GM23338 (cell line): ENCODE data around the gene TNFAIP1. TPM values are rescaled to one million over a fixed set of nuclear protein-coding genes. Genes with fewer than 3 reads are reported as not detected.

Experiments used
- ATAC-seq: fragments of 200-7000 bp; cut with Tn5 transposase; 3 replicates; pipeline ENCODE4 v1.9.1; 2020
- DNase-seq: peaks from one replicate; pipeline ENCODE4 v3.0.0-alpha.2; 2015; ENCODE audit warnings: low spot score
- H2AFZ ChIP-seq: fragments of 200-600 bp; sonication (generic); 2 replicates; pipeline ENCODE4 v1.8.0; 2016; ENCODE audit warnings: antibody characterized with exemption, mild to moderate bottlenecking, moderate library complexity
- H3F3A ChIP-seq: fragments of 200-600 bp; sonication (generic); replicated peaks from 2 replicates; pipeline ENCODE4 v1.8.0; 2017; ENCODE audit warnings: antibody characterized with exemption, mixed run types, low read depth
- H3K27ac ChIP-seq: fragments of 200-600 bp; sonication (generic); 2 replicates; pipeline ENCODE4 v1.6.1; 2016; ENCODE audit warnings: low read depth
- H3K27me3 ChIP-seq: fragments of 200-600 bp; sonication (generic); 2 replicates; pipeline ENCODE4 v1.8.0; 2016; ENCODE audit warnings: mild to moderate bottlenecking, mixed run types, moderate library complexity; ENCODE audit not compliant: insufficient read depth
- H3K36me3 ChIP-seq: fragments of 200-600 bp; sonication (generic); 2 replicates; pipeline ENCODE4 v1.8.0; 2016; ENCODE audit warnings: mild to moderate bottlenecking; ENCODE audit not compliant: insufficient read depth
- H3K4me1 ChIP-seq: fragments of 200-600 bp; sonication (generic); 2 replicates; pipeline ENCODE4 v1.8.0; 2016; ENCODE audit warnings: mild to moderate bottlenecking, moderate library complexity; ENCODE audit not compliant: insufficient read depth
- H3K4me2 ChIP-seq: fragments of 200-600 bp; sonication (generic); 2 replicates; pipeline ENCODE4 v1.7.1; 2017; ENCODE audit warnings: mixed run types
- H3K4me3 ChIP-seq: fragments of 200-600 bp; sonication (generic); 2 replicates; pipeline ENCODE4 v1.6.1; 2016; ENCODE audit warnings: mixed run types
- H3K79me2 ChIP-seq: fragments of 200-600 bp; sonication (generic); replicated peaks from 2 replicates; pipeline ENCODE4 v1.8.0; 2017; ENCODE audit warnings: mild to moderate bottlenecking; ENCODE audit not compliant: insufficient read depth
- H3K9me2 ChIP-seq: fragments of 200-600 bp; sonication (generic); 2 replicates; pipeline ENCODE4 v1.8.0; 2017; ENCODE audit not compliant: insufficient read depth
- H4K20me1 ChIP-seq: fragments of 200-600 bp; sonication (generic); replicated peaks from 2 replicates; pipeline ENCODE4 v1.8.0; 2017; ENCODE audit warnings: mild to moderate bottlenecking; ENCODE audit not compliant: insufficient read depth
- H3K27ac Mint-ChIP-seq: 2 replicates; pipeline ENCODE4 v1.8.0; 2020; ENCODE audit warnings: inconsistent platforms, mild to moderate bottlenecking, moderate library complexity, mixed read lengths
- H3K27me3 Mint-ChIP-seq: 3 replicates; pipeline ENCODE4 v1.8.0; 2022; ENCODE audit warnings: low read depth, mild to moderate bottlenecking, moderate library complexity, mixed read lengths, inconsistent platforms; ENCODE audit not compliant: insufficient read depth, poor library complexity
- H3K36me3 Mint-ChIP-seq: 3 replicates; pipeline ENCODE4 v1.8.0; 2021; ENCODE audit warnings: low read depth, mild to moderate bottlenecking, inconsistent platforms, moderate library complexity, mixed read lengths
- H3K4me1 Mint-ChIP-seq: 3 replicates; pipeline ENCODE4 v1.8.0; 2020; ENCODE audit warnings: mild to moderate bottlenecking, inconsistent platforms, mixed read lengths
- H3K4me3 Mint-ChIP-seq: 3 replicates; pipeline ENCODE4 v1.8.0; 2021; ENCODE audit warnings: moderate library complexity, mild to moderate bottlenecking, inconsistent platforms, mixed read lengths
- H3K9me3 Mint-ChIP-seq: 3 replicates; pipeline ENCODE4 v1.8.0; 2020; ENCODE audit warnings: moderate library complexity, mild to moderate bottlenecking, inconsistent platforms, mixed read lengths
- CTCF ChIP-seq, 2 experiments: fragments of 200-600 bp in 1 of 2; sonication (generic) in 1 of 2; conservative IDR thresholded peaks; 2 replicates each; pipeline versions ENCODE4 v1.5.1 to v1.6.1; 2016 to 2017; ENCODE audit warnings: antibody characterized with exemption in 2 of 2, low read depth in 2 of 2, mild to moderate bottlenecking in 2 of 2, moderate library complexity in 1 of 2
- EZH2phosphoT487 ChIP-seq: fragments of 200-600 bp; sonication (generic); IDR thresholded peaks from one replicate; pipeline ENCODE4 v1.8.1; 2018; ENCODE audit warnings: antibody characterized with exemption; ENCODE audit not compliant: unreplicated experiment
- JUNB ChIP-seq: IDR thresholded peaks from one replicate; pipeline ENCODE4 v1.6.1; 2016; ENCODE audit warnings: antibody characterized with exemption; ENCODE audit not compliant: unreplicated experiment
- REST ChIP-seq: IDR thresholded peaks from one replicate; pipeline ENCODE4 v1.6.1; 2018; ENCODE audit warnings: antibody characterized with exemption; ENCODE audit not compliant: unreplicated experiment
- ZNF462 ChIP-seq: fragments of 250-450 bp; sonication (Bioruptor Pico); IDR thresholded peaks from 2 replicates; pipeline ENCODE4 v1.5.0; 2020; ENCODE audit warnings: mild to moderate bottlenecking, moderate library complexity
- polyA plus RNA-seq: library from polyadenylated mRNA; unstranded; fragments of >200 nt; fragmentation: Nextera tagmentation; extraction: Ambion mirVana; gene quantifications from 2 replicates; pipeline ENCODE4 v1.2.1, GENCODE V29; 2016
- total RNA-seq: library from RNA; depleted of rRNA; stranded (reverse); fragments of >200 nt; shearing (Covaris generic); gene quantifications from 2 replicates; pipeline ENCODE4 v1.2.3, GENCODE V29; 2014

Gene TNFAIP1
- total and polyA plus RNA-seq, 2 experiments from 2014 or later, result 6.3 to 13.1 TPM

GRCh38 chr17:28368306-28368831 is 32.8 kb downstream of the TNFAIP1 start:
- no peak overlapping the region for H3K4me2 ChIP-seq
- no peaks in the 10 kb centered on the region; the same call in 1 of the 2 replicates for H3F3A ChIP-seq
- H3K36me3 ChIP-seq, result no peaks in the 10 kb centered on the region
- Mint-ChIP-seq H3K4me1 (peaks cover 18% of the 10 kb centered on the region), H3K9me3 (no peaks in the 10 kb centered on the region), H3K27me3 (peaks cover 26% of the 10 kb centered on the region), H3K4me3 (no peak overlapping the region), H3K27ac (no peak overlapping the region), H3K36me3 (no peaks in the 10 kb centered on the region)
- H3K4me1 ChIP-seq, result peaks cover 9% of the 10 kb centered on the region; the same call in 1 of the 2 replicates
- DNase-seq, result no peak
- H3K27ac ChIP-seq, result no peak overlapping the region
- no peak for ATAC-seq
- H3K4me3 ChIP-seq, result no peak overlapping the region
- H4K20me1 ChIP-seq, result peaks cover 7% of the 10 kb centered on the region; the same call in 1 of the 2 replicates
- H2AFZ ChIP-seq, result no peak overlapping the region
- no peaks in the 10 kb centered on the region for H3K9me2 ChIP-seq
- TF ChIP-seq REST (no peak), EZH2phosphoT487 (no peak), JUNB (no peak), CTCF (conservative IDR thresholded peaks at IDR 0.05; ENCODE audit: low read depth in 2 of 2) (no peak)
- H3K79me2 ChIP-seq, result no peaks in the 10 kb centered on the region
- H3K27me3 ChIP-seq, result peaks cover 12% of the 10 kb centered on the region

- no peaks in the 10 kb centered on the region for H3K36me3 Mint-ChIP-seq
- Histone ChIP-seq H3K4me3 (no peak overlapping the region), H3K4me1 (peaks cover 9% of the 10 kb centered on the region; the same call in 1 of the 2 replicates), H3K36me3 (no peaks in the 10 kb centered on the region), H4K20me1 (peaks cover 10% of the 10 kb centered on the region; the same call in 1 of the 2 replicates), H3K9me2 (no peaks in the 10 kb centered on the region), H3K79me2 (no peaks in the 10 kb centered on the region), H3F3A (no peaks in the 10 kb centered on the region; the same call in 1 of the 2 replicates), H2AFZ (no peak overlapping the region), H3K27me3 (peaks cover 18% of the 10 kb centered on the region), H3K4me2 (no peak overlapping the region), H3K27ac (no peak overlapping the region)
- H3K27me3 Mint-ChIP-seq, result peaks cover 33% of the 10 kb centered on the region
- no peak overlapping the region for H3K4me3 Mint-ChIP-seq
- H3K4me1 Mint-ChIP-seq, result peaks cover 21% of the 10 kb centered on the region
- no peak for DNase-seq
- no peaks in the 10 kb centered on the region for H3K9me3 Mint-ChIP-seq
- ATAC-seq, result no peak
- H3K27ac Mint-ChIP-seq, result no peak overlapping the region
- TF ChIP-seq ZNF462 (CRISPR knock-in tag) (no peak), EZH2phosphoT487 (no peak)
These were observed 33.5 kb downstream of the TNFAIP1 start for GRCh38 chr17:28368915-28369683.
